Stimulated activated naive CD8-positive, alpha-beta T cell treated with anti-CD3 and anti-CD28 coated beads, Interleukin-15, Interleukin-2, amounts not matched to agents 100 ng/mL and 50 ng/mL, for 24 hours (primary cell): Measurements from ENCODE around the gene GAS1.

Experiments
- H3K27ac Mint-ChIP-seq: one replicate; pipeline ENCODE4 v1.8.0; 2021; ENCODE audit warnings: mild to moderate bottlenecking, mixed read lengths
- H3K27me3 Mint-ChIP-seq: one replicate; pipeline ENCODE4 v1.8.0; 2021; ENCODE audit warnings: mixed read lengths
- H3K36me3 Mint-ChIP-seq: one replicate; pipeline ENCODE4 v1.8.0; 2021; ENCODE audit warnings: low read depth, mixed read lengths
- H3K4me1 Mint-ChIP-seq: one replicate; pipeline ENCODE4 v1.8.0; 2021; ENCODE audit warnings: low read depth, mixed read lengths
- H3K4me3 Mint-ChIP-seq: one replicate; pipeline ENCODE4 v1.8.0; 2021; ENCODE audit warnings: mild to moderate bottlenecking, mixed read lengths
- H3K9me3 Mint-ChIP-seq: one replicate; pipeline ENCODE4 v1.8.0; 2021; ENCODE audit warnings: mixed read lengths

GAS1 gene

DNA sequence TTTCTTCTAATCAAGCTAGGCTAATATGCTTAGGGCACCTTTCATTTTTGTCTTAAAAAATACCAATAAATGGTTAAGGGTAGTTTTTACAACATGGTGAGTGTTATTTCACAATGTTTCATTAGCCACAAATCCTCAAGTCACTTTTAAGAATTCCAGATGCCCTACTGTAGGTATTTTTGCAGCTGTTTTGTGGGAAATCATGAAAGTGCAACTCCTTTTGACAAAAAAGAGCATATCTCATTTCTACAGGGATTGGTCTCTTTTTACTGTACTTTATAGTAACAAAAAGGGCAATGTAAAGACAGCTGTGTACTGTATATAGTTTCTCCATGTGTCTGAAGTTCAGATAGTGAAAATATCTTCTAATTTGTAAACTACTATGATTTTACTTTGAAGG, 28.3 kb upstream of the GAS1 start:
- Mint-ChIP-seq H3K36me3 (no peaks in the 10 kb centered on the region), H3K4me3 (no peak overlapping the region), H3K4me1 (no peaks in the 10 kb centered on the region), H3K9me3 (no peaks in the 10 kb centered on the region), H3K27ac (no peak overlapping the region), H3K27me3 (peaks cover 46% of the 10 kb centered on the region)

DNA sequence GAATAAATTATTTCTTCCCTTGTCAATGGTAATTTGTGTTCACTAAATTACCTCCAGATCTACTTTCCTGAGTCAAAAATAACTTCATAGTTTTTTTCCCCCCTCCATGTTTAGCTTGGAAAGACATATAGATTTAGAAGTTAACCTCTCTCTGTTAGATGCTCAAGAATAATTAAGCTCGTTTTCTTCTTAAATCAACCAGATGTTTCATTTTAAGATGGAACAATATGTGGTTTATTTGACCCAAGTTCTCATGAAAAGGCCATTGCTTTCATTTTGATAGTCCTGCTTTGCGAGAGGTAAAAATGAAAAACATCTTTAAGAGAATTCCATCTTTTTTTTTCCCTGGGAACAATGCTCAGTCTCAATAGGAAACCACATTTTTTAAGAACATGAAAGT, 27.7 kb upstream of the GAS1 start:
- H3K4me1 Mint-ChIP-seq, result no peaks in the 10 kb centered on the region
- peaks cover 46% of the 10 kb centered on the region for H3K27me3 Mint-ChIP-seq
- H3K4me3 Mint-ChIP-seq, result no peak overlapping the region
- H3K27ac Mint-ChIP-seq, result no peak overlapping the region
- no peaks in the 10 kb centered on the region for H3K36me3 Mint-ChIP-seq
- H3K9me3 Mint-ChIP-seq, result no peaks in the 10 kb centered on the region

DNA sequence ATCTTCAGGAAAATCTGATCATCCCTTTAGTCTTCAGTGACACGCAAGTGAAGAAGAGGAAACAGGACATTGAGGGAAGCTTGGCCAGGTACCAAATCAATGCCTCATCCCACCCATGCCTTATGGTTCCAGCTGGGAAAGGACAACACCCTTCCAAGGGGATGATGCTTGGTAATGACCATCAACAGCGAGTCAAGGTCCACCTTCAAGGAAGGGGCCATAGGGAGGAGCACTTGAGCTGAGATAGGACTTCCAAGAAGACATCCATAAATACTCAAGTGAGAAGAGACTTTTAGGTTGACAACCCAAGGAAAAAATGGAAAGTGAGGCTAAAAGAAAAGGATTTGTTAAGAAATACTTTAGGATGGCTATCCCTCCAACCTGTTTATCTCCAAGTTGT, 27.1 kb upstream of the GAS1 start:
- Mint-ChIP-seq H3K9me3 (no peaks in the 10 kb centered on the region), H3K4me1 (no peaks in the 10 kb centered on the region), H3K27me3 (peaks cover 46% of the 10 kb centered on the region), H3K27ac (no peak overlapping the region), H3K4me3 (no peak overlapping the region), H3K36me3 (no peaks in the 10 kb centered on the region)

DNA sequence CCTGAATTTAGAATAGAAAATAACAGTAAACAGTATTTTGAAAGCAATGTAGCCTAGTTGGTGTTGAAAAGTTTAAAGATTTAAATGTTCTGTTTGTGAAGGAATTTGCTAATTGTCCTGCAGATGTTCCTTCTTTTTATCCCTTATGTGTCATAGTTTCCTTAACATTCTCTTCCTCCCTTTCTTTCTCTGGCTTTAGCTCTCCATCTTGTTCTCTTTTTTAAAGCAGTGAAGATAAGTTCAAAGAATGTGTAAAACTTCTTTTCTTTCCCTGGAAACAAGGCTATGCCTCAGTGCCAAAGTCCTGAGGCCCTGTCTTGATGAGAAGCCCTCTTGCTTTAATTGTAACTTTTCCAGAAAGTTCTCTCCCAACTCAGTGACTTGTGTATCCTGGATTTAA, 24.4 kb upstream of the GAS1 start:
- Mint-ChIP-seq H3K27me3 (peaks cover 38% of the 10 kb centered on the region), H3K27ac (no peak overlapping the region), H3K9me3 (no peaks in the 10 kb centered on the region), H3K4me1 (no peaks in the 10 kb centered on the region), H3K4me3 (no peak overlapping the region), H3K36me3 (no peaks in the 10 kb centered on the region)

DNA sequence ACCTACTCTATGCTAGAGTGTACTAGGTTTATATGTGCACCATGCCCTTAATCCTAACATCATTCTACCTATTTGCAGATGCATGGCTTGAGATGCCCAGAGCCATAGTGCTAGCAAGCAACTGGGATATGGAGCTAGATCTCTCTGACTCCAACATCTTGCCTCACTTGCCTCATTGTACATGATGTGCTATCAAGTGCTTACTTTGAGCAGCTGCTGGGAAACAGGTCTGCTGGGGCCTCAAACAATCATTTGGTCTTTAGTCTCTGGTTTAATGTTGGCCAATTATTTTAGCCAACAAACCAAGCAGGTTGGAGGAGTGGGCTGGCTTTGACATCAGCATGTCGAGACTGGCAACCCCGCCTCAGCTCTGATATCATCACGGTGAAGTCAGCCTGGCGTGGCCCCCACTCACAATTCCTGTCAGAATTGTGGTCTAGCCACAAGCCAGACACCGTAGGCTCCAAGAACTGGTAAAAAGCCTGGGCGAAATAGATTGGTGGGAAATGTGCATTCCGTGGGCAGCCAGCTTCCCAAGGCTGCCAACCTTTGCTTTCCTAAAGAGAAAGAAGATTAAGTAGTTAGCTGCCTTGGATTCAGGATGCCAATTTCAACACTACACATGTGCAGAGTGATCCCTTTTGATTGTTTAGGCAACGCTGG, 21.1 kb upstream of the GAS1 start:
- H3K4me3 Mint-ChIP-seq, result no peak overlapping the region
- no peak overlapping the region for H3K27ac Mint-ChIP-seq
- H3K36me3 Mint-ChIP-seq, result no peaks in the 10 kb centered on the region
- no peaks in the 10 kb centered on the region for H3K4me1 Mint-ChIP-seq
- no peaks in the 10 kb centered on the region for H3K9me3 Mint-ChIP-seq
- peaks cover 17% of the 10 kb centered on the region for H3K27me3 Mint-ChIP-seq

DNA sequence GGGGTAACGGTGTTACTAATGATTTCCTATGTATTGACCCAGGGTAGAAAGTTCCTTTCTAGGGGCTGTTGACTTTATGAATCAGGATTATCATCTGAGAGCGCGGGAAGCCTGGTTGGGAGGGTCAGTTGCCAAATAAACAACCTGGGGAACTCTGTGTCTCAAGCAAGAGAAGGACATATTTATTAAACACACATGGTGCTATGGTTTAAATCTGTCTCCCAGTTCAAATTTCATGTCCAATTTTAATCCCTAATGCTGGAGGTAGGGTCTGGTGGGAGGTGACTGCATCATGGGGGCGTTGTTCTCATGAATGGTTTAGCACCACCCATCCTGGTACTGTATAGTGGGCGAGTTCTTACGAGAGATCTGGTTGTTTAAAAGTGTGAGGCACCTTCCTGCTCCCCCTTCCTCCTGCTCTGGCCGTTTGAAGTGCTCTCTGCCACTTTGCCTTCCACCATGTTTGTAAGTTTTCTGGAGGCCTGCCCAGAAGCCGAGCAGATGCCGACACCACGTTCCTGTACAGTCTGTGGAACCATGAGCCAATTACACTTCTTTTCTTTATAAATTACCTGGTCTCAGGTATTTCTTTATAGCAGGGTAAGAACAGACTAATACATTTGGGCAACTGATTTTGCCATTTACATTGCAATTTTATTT, 19.7 kb upstream of the GAS1 start:
- Mint-ChIP-seq H3K4me1 (no peaks in the 10 kb centered on the region), H3K27me3 (peaks cover 8% of the 10 kb centered on the region), H3K27ac (no peak overlapping the region), H3K9me3 (no peaks in the 10 kb centered on the region), H3K4me3 (no peak overlapping the region), H3K36me3 (no peaks in the 10 kb centered on the region)

DNA sequence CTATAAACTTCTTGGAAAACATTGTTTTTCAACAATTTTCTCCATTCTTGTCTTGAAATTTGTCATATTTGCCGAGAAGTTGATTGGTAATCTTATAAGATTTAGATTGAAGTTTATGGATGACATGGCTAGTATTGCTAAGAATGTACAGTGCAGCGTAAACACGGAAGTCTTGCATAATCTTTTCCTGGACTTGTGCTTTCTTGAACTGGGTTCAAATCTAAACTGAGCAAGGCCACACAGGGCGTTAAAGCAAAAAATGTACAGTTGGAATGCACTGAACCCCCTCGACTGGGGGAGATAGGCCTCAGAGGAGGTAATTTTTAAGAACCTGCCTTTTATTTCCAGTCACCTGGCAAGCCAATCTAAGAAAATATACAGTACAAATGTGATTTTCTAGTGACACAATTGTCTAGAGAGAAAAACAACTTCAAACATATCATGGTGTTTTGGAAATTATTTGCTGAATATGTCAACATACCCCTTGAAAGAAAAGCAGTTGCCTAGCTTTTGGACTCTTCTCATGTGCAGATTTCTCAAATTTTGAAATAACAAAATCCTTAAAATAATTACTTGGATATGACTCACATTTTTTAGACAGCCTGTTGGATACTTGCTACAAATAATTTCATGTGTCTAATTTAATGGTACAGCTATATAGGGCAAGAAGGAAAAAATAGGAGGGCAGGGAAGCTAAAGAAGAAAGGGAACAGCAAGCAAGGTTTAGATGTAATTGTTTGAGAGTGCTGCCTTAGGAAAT, 18.5 kb upstream of the GAS1 start:
- no peaks in the 10 kb centered on the region for H3K4me1 Mint-ChIP-seq
- H3K9me3 Mint-ChIP-seq, result no peaks in the 10 kb centered on the region
- H3K4me3 Mint-ChIP-seq, result no peak overlapping the region
- H3K27ac Mint-ChIP-seq, result no peak overlapping the region
- no peaks in the 10 kb centered on the region for H3K36me3 Mint-ChIP-seq
- H3K27me3 Mint-ChIP-seq, result peaks cover 6% of the 10 kb centered on the region

DNA sequence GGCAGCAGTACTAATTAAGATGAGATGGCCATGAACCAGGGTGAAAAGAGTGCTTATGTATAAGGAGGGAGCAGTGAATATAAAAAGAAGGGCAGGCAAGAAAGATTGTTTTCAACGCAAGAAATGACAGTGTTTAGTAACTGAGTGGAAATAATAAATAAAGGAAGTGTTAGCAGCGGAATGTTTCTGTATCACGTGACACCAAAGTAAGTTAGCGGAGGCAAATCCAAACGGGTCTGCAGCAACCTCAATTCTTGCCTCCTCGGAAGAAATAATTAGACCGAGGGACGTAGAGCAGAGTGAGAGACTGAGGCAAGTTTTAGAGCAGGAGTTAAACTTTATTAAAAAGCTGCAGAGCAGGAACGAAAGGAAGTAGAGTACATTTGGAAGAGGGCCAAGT, 15.4 kb upstream of the GAS1 start:
- Mint-ChIP-seq H3K4me1 (no peaks in the 10 kb centered on the region), H3K4me3 (no peak overlapping the region), H3K9me3 (no peaks in the 10 kb centered on the region), H3K27me3 (peaks cover 16% of the 10 kb centered on the region), H3K27ac (no peak overlapping the region), H3K36me3 (no peaks in the 10 kb centered on the region)

DNA sequence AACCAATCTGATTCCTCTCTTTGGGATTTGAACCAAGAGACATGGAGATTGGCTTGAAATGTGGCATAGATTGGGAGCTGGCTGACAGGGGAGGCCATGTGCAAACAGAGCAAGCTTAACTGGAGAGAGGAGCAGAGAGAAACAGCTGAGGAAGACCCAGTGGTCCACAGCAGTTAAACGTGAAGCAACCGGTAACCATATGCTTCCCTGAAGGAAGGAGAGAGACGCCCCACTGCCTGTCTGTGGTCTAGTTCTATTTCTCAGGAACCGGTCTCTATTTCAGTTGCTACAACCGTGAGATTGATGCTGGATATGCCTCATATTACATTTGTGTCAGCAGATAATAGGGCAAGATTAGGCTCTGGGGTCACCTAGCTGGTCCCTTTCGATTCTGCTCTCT, 13.6 kb upstream of the GAS1 start:
- H3K9me3 Mint-ChIP-seq, result no peaks in the 10 kb centered on the region
- no peaks in the 10 kb centered on the region for H3K4me1 Mint-ChIP-seq
- H3K27me3 Mint-ChIP-seq, result peaks cover 19% of the 10 kb centered on the region
- H3K27ac Mint-ChIP-seq, result no peak overlapping the region
- no peaks in the 10 kb centered on the region for H3K36me3 Mint-ChIP-seq
- no peak overlapping the region for H3K4me3 Mint-ChIP-seq

DNA sequence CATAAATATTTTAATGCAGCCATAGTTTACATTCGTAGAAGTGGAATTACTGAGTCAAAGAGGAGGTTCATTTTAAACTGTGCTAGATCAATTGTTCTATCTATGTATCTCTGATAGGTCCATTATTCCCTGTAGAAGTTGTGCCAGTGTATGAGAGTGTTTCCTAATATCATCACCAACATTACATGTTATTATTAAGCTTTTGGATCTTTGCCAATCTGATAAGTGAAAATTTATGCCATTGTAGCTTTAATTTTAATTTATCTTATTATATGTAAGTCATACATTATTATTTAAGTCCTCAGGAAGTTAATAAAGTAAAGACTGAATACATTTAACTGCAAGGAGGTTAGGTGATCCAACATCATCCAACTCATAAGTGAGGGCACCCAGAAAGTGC, 10.9 kb upstream of the GAS1 start:
- no peak overlapping the region for H3K4me3 Mint-ChIP-seq
- H3K27me3 Mint-ChIP-seq, result peaks cover 28% of the 10 kb centered on the region
- no peak overlapping the region for H3K27ac Mint-ChIP-seq
- H3K36me3 Mint-ChIP-seq, result no peaks in the 10 kb centered on the region
- no peaks in the 10 kb centered on the region for H3K4me1 Mint-ChIP-seq
- no peaks in the 10 kb centered on the region for H3K9me3 Mint-ChIP-seq

DNA sequence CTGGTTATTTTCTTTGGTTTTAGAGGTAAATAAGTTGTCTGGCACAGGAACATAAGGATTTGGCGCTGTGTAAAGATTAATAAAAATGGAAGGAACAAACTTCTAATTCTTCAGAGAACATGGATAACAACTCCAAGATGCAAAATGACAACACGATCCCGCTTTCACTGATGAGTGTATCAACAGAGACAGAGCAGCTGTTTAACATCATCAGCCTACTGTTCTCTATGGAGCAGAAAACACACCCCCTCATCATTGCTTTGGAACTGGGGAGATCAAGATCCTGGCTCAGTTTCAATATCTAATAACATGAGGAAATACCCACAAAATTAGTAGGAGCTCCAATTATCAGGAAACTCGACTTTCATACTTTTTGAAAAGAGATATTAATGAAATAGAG, 8.3 kb upstream of the GAS1 start:
- Mint-ChIP-seq H3K9me3 (no peaks in the 10 kb centered on the region), H3K4me3 (no peak overlapping the region), H3K4me1 (no peaks in the 10 kb centered on the region), H3K36me3 (no peaks in the 10 kb centered on the region), H3K27me3 (peaks cover 23% of the 10 kb centered on the region), H3K27ac (no peak overlapping the region)

DNA sequence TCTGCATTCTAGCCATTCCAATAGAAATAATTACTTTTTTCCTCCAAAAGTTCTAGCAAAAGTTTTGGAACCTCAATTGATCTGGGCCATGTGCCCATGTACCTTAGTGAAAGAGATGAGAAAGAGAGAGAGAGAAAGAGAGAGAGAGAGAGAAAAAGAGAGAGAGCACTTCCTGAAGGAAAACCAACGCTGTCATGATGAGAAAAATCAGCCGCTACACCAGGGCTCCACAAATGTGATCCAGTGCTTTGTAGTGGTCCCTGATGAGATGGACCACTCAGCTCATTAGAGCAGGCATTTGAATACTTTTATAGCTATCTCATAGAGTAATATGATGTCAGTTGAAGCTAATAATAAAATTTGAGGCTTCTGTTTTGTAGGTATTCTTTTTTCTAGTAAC, 7.7 kb upstream of the GAS1 start:
- Mint-ChIP-seq H3K9me3 (no peaks in the 10 kb centered on the region), H3K4me1 (no peaks in the 10 kb centered on the region), H3K27ac (no peak overlapping the region)

DNA sequence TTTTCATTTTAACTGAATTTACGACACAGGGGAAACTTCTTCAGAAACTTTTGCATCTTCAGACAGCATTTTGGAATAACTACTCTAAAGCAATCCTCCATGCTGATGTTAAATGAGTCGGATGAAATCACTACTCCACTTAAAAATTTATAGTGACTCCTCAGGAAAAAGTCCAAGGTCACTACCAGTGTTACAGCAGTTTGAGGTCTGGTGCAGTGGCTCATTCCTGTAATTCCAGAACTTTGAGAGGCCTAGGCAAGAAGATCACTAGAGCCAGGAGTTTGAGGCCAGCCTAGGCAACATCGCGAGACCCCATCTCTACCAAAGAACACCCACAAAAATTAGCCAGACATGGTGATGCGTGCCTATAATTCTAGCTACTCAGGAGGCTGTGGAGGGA, 5.9 kb upstream of the GAS1 start:
- Mint-ChIP-seq H3K9me3 (no peaks in the 10 kb centered on the region), H3K4me3 (no peak overlapping the region), H3K4me1 (peaks cover 12% of the 10 kb centered on the region), H3K36me3 (no peaks in the 10 kb centered on the region), H3K27ac (no peak overlapping the region), H3K27me3 (peaks cover 23% of the 10 kb centered on the region)

More for the DNA sequence above, 7.7 kb upstream of the GAS1 start:
- Mint-ChIP-seq H3K27me3 (peaks cover 20% of the 10 kb centered on the region), H3K36me3 (no peaks in the 10 kb centered on the region), H3K4me3 (no peak overlapping the region)

DNA sequence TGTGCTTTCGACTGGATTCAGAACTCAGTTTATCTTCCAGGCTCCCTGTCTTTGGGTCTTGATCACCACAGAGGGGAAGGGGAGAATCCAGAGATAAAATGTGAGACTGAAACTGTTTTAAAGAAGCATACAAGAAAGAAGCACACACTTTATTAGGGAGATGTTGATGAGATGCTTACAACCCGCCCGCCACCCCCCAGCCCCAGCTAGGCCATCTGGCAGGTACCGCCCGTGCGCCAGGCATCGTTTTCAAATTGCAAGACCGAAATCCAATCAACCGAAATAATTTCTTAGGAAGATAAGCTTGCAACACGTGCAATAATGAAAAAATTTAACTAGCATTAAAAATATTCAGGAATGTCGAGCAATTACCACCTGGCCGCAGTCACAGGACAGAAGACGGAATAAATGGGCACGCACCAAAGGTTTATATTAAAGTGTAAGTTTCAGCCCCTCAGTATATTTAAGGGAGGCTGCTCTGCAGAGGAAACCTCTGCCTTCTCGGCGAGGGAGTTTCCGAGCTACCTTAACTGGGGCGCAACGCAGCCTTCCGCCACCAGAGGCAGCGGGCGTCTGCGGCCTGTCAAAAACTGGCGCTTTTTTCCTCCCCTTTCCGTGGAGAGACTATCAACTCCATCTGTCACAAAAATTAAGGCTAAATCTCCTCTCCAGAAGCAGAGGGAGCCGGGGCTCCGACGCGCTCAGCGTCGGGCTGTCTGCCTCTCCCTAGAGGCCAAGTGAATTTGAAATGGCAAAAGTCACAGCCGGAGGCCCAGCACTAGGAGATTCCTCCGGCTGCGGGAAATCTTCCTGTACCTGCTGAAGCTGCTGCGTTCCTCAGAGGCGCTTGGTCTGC, 996 bp upstream of the GAS1 start:
- H3K36me3 Mint-ChIP-seq, result no peaks in the 10 kb centered on the region

More for the DNA sequence above, 996 bp upstream of the GAS1 start:
- Mint-ChIP-seq H3K9me3 (no peaks in the 10 kb centered on the region), H3K4me3 (peak overlapping the region; percentile 74), H3K27me3 (peaks cover 29% of the 10 kb centered on the region), H3K27ac (no peak overlapping the region), H3K4me1 (peaks cover 20% of the 10 kb centered on the region)
